C4-2B (cell line): ENCODE measurements around the gene SNX8.

Experiments
- H3K27ac ChIP-seq: fragments of 450-650 bp; 2 replicates; pipeline ENCODE4 v1.5.1; 2017
- ZFX ChIP-seq: fragments of 450-650 bp; IDR thresholded peaks from 2 replicates; pipeline ENCODE4 v1.6.1; 2017
- TF ChIP-seq, protein P1 (sequence below): fragments of 450-650 bp; conservative IDR thresholded peaks from 2 replicates; pipeline ENCODE4 v1.5.1; 2017; ENCODE audit warnings: mild to moderate bottlenecking

SNX8 gene

DNA sequence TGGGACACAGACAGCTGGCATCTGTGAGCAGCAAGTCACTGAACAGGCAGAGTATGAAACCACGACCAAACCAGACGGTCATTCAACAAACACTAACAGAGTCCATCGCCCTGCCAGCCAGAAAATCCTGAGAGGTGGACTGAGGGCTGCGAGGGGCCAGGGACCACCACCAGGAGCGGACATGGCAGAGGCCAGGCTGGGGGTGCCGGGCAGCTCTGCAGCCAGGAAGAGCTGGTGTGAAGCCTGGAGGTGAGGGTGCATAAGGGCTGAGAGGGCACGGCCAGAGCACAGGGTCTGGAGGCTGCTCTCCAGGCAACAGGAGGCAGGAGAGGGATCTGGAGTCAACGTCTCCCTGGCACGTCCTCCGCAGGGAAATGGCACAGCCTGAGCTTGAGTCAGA lies 97.0 kb downstream of the SNX8 start:
- H3K27ac ChIP-seq: no peak overlapping the region
- TF ChIP-seq, protein P1, sequence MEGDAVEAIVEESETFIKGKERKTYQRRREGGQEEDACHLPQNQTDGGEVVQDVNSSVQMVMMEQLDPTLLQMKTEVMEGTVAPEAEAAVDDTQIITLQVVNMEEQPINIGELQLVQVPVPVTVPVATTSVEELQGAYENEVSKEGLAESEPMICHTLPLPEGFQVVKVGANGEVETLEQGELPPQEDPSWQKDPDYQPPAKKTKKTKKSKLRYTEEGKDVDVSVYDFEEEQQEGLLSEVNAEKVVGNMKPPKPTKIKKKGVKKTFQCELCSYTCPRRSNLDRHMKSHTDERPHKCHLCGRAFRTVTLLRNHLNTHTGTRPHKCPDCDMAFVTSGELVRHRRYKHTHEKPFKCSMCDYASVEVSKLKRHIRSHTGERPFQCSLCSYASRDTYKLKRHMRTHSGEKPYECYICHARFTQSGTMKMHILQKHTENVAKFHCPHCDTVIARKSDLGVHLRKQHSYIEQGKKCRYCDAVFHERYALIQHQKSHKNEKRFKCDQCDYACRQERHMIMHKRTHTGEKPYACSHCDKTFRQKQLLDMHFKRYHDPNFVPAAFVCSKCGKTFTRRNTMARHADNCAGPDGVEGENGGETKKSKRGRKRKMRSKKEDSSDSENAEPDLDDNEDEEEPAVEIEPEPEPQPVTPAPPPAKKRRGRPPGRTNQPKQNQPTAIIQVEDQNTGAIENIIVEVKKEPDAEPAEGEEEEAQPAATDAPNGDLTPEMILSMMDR: no peak
- no peak for TF ChIP-seq ZFX

DNA sequence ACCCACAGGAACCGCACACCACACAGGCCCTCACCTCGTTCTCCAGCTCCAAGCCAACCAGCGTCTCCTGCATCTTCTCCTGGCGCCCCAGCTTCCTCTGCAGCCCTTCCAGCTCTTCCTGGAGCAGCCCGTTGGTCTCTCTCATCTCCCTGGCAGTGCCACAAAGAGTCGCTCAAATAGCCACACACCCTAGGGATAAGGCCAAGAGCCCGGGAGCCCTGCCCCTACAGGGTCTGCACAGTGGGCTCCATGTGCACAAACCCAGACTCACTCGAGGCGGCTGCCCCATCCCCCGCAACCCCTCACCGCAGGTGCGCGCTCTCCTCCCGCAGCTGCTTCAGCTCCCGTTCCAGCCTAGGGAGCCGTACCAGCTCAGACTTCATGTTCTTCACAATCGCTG lies 98.4 kb downstream of the SNX8 start:
- TF ChIP-seq, protein P1: no peak
- TF ChIP-seq ZFX: no peak
- no peak overlapping the region for H3K27ac ChIP-seq

- no peak for TF ChIP-seq ZFX
- TF ChIP-seq, protein P1: no peak
- no peak overlapping the region for H3K27ac ChIP-seq
These were observed 99.6 kb downstream of the SNX8 start for GRCh38 chr7:2214636-2215035.

GRCh38 chr7:2213551-2214215 lies 100.6 kb downstream of the SNX8 start:
- no peak overlapping the region for H3K27ac ChIP-seq
- TF ChIP-seq ZFX: no peak
- TF ChIP-seq, protein P1: no peak

GRCh38 chr7:2212906-2213305 lies 101.3 kb downstream of the SNX8 start:
- TF ChIP-seq, protein P1: no peak
- TF ChIP-seq ZFX: no peak
- no peak overlapping the region for H3K27ac ChIP-seq

GRCh38 chr7:2211926-2212325 lies 102.3 kb downstream of the SNX8 start:
- no peak overlapping the region for H3K27ac ChIP-seq
- TF ChIP-seq, protein P1: no peak
- TF ChIP-seq ZFX: no peak

- no peak for TF ChIP-seq ZFX
- TF ChIP-seq, protein P1: no peak
- H3K27ac ChIP-seq: no peak overlapping the region
These were observed 102.9 kb downstream of the SNX8 start for GRCh38 chr7:2211259-2211880.
